ENCODE measurements around the gene POGZ. TPM values are rescaled to one million over a fixed set of nuclear protein-coding genes. Genes with fewer than 3 reads are reported as not detected.

The POGZ gene
- total RNA-seq, 1 donor from 2014 or later = 132 TPM

- Mint-ChIP-seq H3K9me3 (ENCODE audit: unreplicated experiment) (no peaks in the 10 kb centered on the region), H3K27ac (ENCODE audit: unreplicated experiment) (no peak overlapping the region), H3K4me3 (ENCODE audit: unreplicated experiment) (no peak overlapping the region), H3K27me3 (ENCODE audit: unreplicated experiment) (peaks cover 2% of the 10 kb centered on the region), H3K4me1 (ENCODE audit: unreplicated experiment) (peaks cover 24% of the 10 kb centered on the region), H3K36me3 (ENCODE audit: low read depth, unreplicated experiment) (peaks cover 15% of the 10 kb centered on the region)
- DNase-seq (ENCODE audit: low spot score) = no peak
- TF ChIP-seq CTCF (IDR thresholded peaks at IDR 0.05; ENCODE audit: unreplicated experiment) = no peak
Measured at GRCh38 chr1:151502859-151503780, 43.8 kb upstream of the POGZ start.

- H3K4me3 Mint-ChIP-seq (ENCODE audit: unreplicated experiment) = no peak overlapping the region
- H3K27me3 Mint-ChIP-seq (ENCODE audit: unreplicated experiment) = peaks cover 2% of the 10 kb centered on the region
- no peak overlapping the region for H3K27ac Mint-ChIP-seq (ENCODE audit: unreplicated experiment)
- no peak for DNase-seq (ENCODE audit: low spot score)
- no peak for TF ChIP-seq CTCF (IDR thresholded peaks at IDR 0.05; ENCODE audit: unreplicated experiment)
- peaks cover 24% of the 10 kb centered on the region for H3K4me1 Mint-ChIP-seq (ENCODE audit: unreplicated experiment)
- H3K36me3 Mint-ChIP-seq (ENCODE audit: low read depth, unreplicated experiment) = peaks cover 13% of the 10 kb centered on the region
- H3K9me3 Mint-ChIP-seq (ENCODE audit: unreplicated experiment) = no peaks in the 10 kb centered on the region
Measured at GRCh38 chr1:151502035-151502700, 42.9 kb upstream of the POGZ start.

- Mint-ChIP-seq H3K36me3 (ENCODE audit: low read depth, unreplicated experiment) (peaks cover 10% of the 10 kb centered on the region), H3K27ac (ENCODE audit: unreplicated experiment) (no peak overlapping the region), H3K4me3 (ENCODE audit: unreplicated experiment) (no peak overlapping the region), H3K27me3 (ENCODE audit: unreplicated experiment) (peaks cover 2% of the 10 kb centered on the region), H3K4me1 (ENCODE audit: unreplicated experiment) (peaks cover 24% of the 10 kb centered on the region), H3K9me3 (ENCODE audit: unreplicated experiment) (no peaks in the 10 kb centered on the region)
- no peak for TF ChIP-seq CTCF (IDR thresholded peaks at IDR 0.05; ENCODE audit: unreplicated experiment)
- DNase-seq (ENCODE audit: low spot score) = no peak
Measured at GRCh38 chr1:151501474-151501873, 42.2 kb upstream of the POGZ start.

- DNase-seq (ENCODE audit: low spot score) = no peak
- Mint-ChIP-seq H3K4me3 (ENCODE audit: unreplicated experiment) (no peak overlapping the region), H3K9me3 (ENCODE audit: unreplicated experiment) (no peaks in the 10 kb centered on the region), H3K27me3 (ENCODE audit: unreplicated experiment) (peaks cover 2% of the 10 kb centered on the region), H3K4me1 (ENCODE audit: unreplicated experiment) (peaks cover 32% of the 10 kb centered on the region), H3K36me3 (ENCODE audit: low read depth, unreplicated experiment) (peaks cover 3% of the 10 kb centered on the region), H3K27ac (ENCODE audit: unreplicated experiment) (no peak overlapping the region)
- TF ChIP-seq CTCF (IDR thresholded peaks at IDR 0.05; ENCODE audit: unreplicated experiment) = no peak
Measured at GRCh38 chr1:151499930-151500329, 40.6 kb upstream of the POGZ start.

- peaks cover 32% of the 10 kb centered on the region for H3K4me1 Mint-ChIP-seq (ENCODE audit: unreplicated experiment)
- H3K36me3 Mint-ChIP-seq (ENCODE audit: low read depth, unreplicated experiment) = peaks cover 3% of the 10 kb centered on the region
- no peak overlapping the region for H3K4me3 Mint-ChIP-seq (ENCODE audit: unreplicated experiment)
- H3K27ac Mint-ChIP-seq (ENCODE audit: unreplicated experiment) = no peak overlapping the region
- no peaks in the 10 kb centered on the region for H3K9me3 Mint-ChIP-seq (ENCODE audit: unreplicated experiment)
- no peak for TF ChIP-seq CTCF (IDR thresholded peaks at IDR 0.05; ENCODE audit: unreplicated experiment)
- DNase-seq (ENCODE audit: low spot score) = no peak
- peaks cover 2% of the 10 kb centered on the region for H3K27me3 Mint-ChIP-seq (ENCODE audit: unreplicated experiment)
Measured at GRCh38 chr1:151499365-151499764, 40.1 kb upstream of the POGZ start.
